Gastroesophageal sphincter (tissue), 3 donors: Measurements from ENCODE around the gene CDH4.

Experiments used
- POLR2AphosphoS5 ChIP-seq: sonication (generic); formaldehyde crosslinking; IDR thresholded peaks from one replicate; pipeline ENCODE4 v1.6.1; 2017; ENCODE audit warnings: antibody characterized with exemption
- TF ChIP-seq, protein P1 (sequence below), 4 experiments: fragments of 200-600 bp in 2 of 4; fragments of 450-650 bp in 2 of 4; sonication (generic) in 1 of 4; IDR thresholded peaks; one replicate each; pipeline ENCODE4 v1.5.1; 2017 to 2019; ENCODE audit warnings: antibody characterized with exemption in 4 of 4, mild to moderate bottlenecking in 2 of 4, moderate library complexity in 2 of 4

DNA sequence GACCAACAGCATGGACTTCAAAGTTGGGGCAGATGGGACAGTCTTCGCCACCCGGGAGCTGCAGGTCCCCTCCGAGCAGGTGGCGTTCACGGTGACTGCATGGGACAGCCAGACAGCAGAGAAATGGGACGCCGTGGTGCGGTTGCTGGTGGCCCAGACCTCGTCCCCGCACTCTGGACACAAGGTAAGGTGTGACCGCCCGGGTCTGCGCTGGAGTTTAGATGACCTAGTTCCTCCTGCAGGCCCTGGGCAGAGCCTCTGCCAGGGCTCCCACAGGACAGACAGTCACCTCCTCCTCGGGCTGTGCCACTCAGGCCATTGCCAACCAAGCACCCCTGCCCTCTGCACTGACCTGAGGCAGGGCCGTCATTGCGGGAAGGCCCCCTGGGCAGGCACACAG lies 491.5 kb downstream of the CDH4 start:
- TF ChIP-seq, protein P1, sequence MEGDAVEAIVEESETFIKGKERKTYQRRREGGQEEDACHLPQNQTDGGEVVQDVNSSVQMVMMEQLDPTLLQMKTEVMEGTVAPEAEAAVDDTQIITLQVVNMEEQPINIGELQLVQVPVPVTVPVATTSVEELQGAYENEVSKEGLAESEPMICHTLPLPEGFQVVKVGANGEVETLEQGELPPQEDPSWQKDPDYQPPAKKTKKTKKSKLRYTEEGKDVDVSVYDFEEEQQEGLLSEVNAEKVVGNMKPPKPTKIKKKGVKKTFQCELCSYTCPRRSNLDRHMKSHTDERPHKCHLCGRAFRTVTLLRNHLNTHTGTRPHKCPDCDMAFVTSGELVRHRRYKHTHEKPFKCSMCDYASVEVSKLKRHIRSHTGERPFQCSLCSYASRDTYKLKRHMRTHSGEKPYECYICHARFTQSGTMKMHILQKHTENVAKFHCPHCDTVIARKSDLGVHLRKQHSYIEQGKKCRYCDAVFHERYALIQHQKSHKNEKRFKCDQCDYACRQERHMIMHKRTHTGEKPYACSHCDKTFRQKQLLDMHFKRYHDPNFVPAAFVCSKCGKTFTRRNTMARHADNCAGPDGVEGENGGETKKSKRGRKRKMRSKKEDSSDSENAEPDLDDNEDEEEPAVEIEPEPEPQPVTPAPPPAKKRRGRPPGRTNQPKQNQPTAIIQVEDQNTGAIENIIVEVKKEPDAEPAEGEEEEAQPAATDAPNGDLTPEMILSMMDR (IDR thresholded peaks at IDR 0.05) = no peak
- no peak for TF ChIP-seq POLR2AphosphoS5
